NAMALWA (cell line): ENCODE results near the gene MRPL36.

Source experiments
- DNase-seq: peaks from one replicate; pipeline ENCODE4 v3.0.0-alpha.2; 2015; ENCODE audit warnings: low spot score

Gene MRPL36

GRCh38 chr5:1749346-1750124, 50.1 kb downstream of the MRPL36 start:
- no peak for DNase-seq

DNA sequence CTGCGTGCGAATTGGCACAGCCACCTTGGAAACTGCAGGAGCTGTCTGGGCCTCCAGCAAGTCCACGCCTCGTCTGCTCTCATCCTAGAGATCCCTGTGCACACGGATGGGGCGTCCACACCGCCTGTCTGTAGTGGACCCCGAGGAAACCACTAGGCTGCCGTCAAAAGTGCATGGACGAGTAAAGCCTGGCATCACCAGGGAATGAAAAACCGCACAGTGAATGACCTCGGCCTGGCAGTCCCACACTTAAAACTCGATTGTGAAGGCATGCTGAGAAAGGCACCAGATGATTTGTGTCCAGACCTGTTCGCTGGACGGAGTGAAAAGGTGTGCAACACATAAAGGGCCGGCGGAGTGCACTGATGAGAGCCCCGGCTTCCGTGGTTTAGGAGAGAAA, 50.8 kb downstream of the MRPL36 start:
- DNase-seq, result no peak
